GM12864 (cell line): ENCODE results near the gene CASQ1.

ENCODE experiments used
- DNase-seq: peaks from one replicate; pipeline ENCODE4 v3.0.0-alpha.2; 2011; ENCODE audit warnings: low read depth
- H3K4me3 ChIP-seq: 2 replicates; pipeline ENCODE4 v1.5.1; 2011; ENCODE audit warnings: mild to moderate bottlenecking, low read depth, low read length, control low read depth
- TF ChIP-seq, protein P1 (sequence below): IDR thresholded peaks from 2 replicates; pipeline ENCODE4 v1.5.1; 2011; ENCODE audit warnings: low read depth, mild to moderate bottlenecking, moderate library complexity, low read length, control low read depth, inconsistent platforms; ENCODE audit errors: missing control alignments

Gene CASQ1

DNA sequence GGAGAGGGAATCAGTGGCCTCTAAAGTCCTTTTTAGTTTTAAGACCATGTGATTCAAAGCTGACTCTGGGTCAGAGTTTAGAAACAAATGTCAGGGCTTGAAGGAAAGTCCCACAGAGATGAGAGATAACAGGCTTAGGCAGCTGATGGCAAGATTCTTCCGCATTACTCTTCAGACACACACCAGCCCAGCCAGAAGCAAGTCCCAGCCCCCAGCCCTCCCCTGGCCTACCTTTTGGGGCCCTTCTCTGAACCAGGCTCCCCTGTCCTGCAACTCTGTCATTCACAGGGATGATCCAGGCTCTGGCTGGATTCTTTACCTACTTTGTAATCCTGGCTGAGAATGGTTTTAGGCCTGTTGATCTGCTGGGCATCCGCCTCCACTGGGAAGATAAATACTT, 13.1 kb upstream of the CASQ1 start:
- no peak overlapping the region for H3K4me3 ChIP-seq
- TF ChIP-seq, protein P1, sequence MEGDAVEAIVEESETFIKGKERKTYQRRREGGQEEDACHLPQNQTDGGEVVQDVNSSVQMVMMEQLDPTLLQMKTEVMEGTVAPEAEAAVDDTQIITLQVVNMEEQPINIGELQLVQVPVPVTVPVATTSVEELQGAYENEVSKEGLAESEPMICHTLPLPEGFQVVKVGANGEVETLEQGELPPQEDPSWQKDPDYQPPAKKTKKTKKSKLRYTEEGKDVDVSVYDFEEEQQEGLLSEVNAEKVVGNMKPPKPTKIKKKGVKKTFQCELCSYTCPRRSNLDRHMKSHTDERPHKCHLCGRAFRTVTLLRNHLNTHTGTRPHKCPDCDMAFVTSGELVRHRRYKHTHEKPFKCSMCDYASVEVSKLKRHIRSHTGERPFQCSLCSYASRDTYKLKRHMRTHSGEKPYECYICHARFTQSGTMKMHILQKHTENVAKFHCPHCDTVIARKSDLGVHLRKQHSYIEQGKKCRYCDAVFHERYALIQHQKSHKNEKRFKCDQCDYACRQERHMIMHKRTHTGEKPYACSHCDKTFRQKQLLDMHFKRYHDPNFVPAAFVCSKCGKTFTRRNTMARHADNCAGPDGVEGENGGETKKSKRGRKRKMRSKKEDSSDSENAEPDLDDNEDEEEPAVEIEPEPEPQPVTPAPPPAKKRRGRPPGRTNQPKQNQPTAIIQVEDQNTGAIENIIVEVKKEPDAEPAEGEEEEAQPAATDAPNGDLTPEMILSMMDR: no peak
- no peak for DNase-seq

DNA sequence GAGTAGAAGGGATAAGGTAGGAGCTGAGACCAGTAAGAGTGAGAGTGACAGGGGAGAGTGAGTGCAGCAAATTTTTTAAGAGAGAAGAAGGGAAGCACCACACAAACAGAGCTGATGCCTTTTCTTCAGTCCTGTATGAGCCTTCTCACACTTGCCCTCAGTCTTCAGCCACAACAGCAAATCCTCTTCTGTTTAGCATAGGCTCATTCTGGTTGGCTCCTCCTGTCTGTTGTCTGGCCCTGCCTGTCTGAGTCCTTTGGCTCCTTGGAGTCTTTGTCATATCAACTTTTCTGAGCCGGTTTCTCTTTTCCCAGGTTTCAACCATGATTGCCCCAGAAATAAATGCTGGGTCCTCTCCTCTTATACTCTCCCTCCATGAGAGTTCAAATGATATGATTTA, 12.7 kb upstream of the CASQ1 start:
- H3K4me3 ChIP-seq: no peak overlapping the region
- TF ChIP-seq, protein P1: no peak
- no peak for DNase-seq

DNA sequence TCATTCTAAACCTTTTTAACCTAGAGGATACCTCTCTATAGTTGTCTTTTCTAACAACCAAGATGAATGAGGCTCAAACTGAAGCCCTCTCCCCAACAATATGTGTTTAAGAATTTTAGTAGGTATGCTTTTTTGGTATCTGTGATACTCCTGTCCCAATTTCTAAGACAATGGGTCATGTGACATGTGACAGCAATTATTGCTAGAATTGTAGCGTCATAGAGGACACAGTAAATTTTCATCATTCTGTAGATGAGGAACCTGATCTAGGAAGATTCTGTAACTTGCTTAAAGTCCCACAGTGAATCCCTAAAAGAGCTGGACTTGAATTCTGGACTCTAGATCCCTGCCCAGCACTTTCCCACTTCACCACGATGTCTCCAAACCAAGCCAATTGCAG, 11.6 kb upstream of the CASQ1 start:
- H3K4me3 ChIP-seq: no peak overlapping the region
- TF ChIP-seq, protein P1: no peak
- no peak for DNase-seq

DNA sequence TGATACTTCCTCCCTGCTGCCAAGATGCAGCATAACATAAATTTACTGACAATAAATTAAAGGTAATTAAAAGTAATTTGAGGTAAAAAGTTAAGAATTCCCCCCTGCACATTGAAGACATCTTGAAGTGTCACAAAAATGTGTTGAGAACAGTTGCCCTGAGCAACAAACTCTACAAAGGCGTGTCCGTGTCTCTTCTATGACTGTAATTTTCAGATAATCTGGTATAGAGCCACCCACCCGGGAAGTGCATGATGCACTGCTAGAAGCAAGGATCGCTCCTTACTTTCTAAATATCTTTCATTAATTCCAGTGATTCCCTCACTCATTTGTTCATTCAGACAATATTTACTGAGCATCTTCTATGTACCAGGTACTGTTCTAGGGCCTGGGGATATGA, 11.0 kb upstream of the CASQ1 start:
- DNase-seq: no peak
- TF ChIP-seq, protein P1: no peak
- no peak overlapping the region for H3K4me3 ChIP-seq

DNA sequence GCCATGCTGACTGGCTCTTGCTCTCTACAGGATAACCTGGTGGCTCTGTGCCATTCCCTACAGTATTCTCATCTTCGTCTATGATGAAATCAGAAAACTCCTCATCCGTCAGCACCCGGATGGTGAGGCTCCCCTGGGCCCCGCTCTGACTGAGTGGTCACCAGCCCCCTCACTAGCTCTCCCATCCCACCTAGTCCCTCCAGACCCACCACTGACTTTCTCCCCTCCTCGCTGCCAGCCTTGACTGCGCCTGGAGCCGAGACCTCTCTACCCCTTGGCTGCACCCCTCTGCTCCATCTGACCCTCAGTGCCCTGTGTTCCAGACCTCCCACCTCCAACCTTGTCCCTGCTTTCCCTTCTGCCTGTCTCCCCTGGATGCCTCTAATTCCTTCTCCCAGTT, 4.1 kb upstream of the CASQ1 start:
- DNase-seq: no peak
- TF ChIP-seq, protein P1: no peak
- no peak overlapping the region for H3K4me3 ChIP-seq

DNA sequence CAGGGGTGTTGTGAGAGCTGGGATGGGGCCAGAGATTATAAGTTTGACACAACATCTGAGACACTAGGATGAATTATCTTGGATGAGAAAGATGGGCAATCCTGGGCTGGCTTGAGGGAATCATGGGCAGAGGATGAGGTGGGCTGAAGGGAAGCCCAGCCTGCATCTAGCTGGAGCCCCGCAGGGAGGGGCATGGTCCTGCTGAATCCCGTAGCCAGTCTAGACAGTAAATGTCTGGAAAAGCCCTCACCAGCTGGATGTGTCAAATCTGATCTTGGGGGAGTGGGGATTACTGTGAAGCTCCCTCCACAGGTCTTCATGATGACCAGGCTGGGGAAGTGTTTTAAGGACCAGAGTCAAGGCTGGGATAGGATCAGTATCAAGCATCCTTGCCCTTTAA, 3.6 kb upstream of the CASQ1 start:
- no peak for DNase-seq
- TF ChIP-seq, protein P1: no peak
- H3K4me3 ChIP-seq: no peak overlapping the region

DNA sequence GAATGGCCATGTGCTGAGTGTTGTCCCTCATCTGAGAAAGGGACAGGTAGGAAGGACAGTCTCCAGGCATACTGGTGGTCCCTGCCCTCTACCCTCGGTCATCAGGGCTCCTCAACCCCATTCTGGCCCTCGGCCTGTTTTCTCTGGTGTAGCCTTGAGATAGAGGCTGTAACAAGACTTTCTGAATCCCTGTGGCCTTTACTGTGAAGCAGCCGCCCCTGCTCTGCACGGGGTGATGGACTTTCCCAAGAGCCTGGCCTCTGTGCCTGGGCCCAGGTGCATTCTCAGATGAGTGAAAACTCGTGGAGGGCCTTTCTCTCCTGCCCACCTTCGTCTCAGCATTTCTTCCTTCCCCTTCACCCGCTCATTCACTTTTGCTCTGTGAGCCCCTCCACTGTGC, 3.0 kb upstream of the CASQ1 start:
- DNase-seq: no peak
- TF ChIP-seq, protein P1: no peak
- no peak overlapping the region for H3K4me3 ChIP-seq
